Naive thymus-derived CD8-positive, alpha-beta T cell (primary cell): ENCODE data around the gene PRKCQ. TPM values are rescaled to one million over a fixed set of nuclear protein-coding genes. Genes with fewer than 3 reads are reported as not detected.
"Not testable (repeated sequence)": the region's sequence is repeated elsewhere in the genome, so short reads cannot be mapped to it uniquely, and the experiment has no call there.

Source experiments
- ATAC-seq, 2 donors: fragments of 150-1000 bp; cut with Tn5 transposase in 1 of 2; sonication (Bioruptor Pico), chemical (Tn5 transposase) in 1 of 2; 1 replicate in 1 of 2; 2 replicates in 1 of 2; pipeline ENCODE4 v1.10.0; 2021; ENCODE audit warnings: mild to moderate bottlenecking in 2 of 2, moderate library complexity in 2 of 2
- POLR2A ChIA-PET: fragments of 350-600 bp; sonication (Branson Sonifier 250); formaldehyde crosslinking; loops from one replicate; lab custom pipeline; 2021; ENCODE audit warnings: antibody characterized with exemption; lab: Charles Lee
- DNase-seq, 10 donors: peaks; one replicate each; pipeline versions ENCODE4 v3.0.0 to v3.0.0-alpha.2; 2020 to 2022
- H3K27ac Mint-ChIP-seq, 10 donors: one replicate each; pipeline ENCODE4 v1.8.0; 2020 to 2022; ENCODE audit warnings: mild to moderate bottlenecking in 10 of 10, mixed read lengths in 10 of 10, moderate library complexity in 4 of 10, inconsistent platforms in 1 of 10
- H3K27me3 Mint-ChIP-seq, 5 donors: one replicate each; pipeline ENCODE4 v1.8.0; 2021 to 2022; ENCODE audit warnings: mixed read lengths in 5 of 5
- H3K36me3 Mint-ChIP-seq, 3 donors: one replicate each; pipeline ENCODE4 v1.8.0; 2020 to 2022; ENCODE audit warnings: mixed read lengths in 3 of 3, mild to moderate bottlenecking in 2 of 3, inconsistent platforms in 1 of 3
- H3K4me1 Mint-ChIP-seq, 4 donors: one replicate each; pipeline ENCODE4 v1.8.0; 2021 to 2022; ENCODE audit warnings: mixed read lengths in 4 of 4
- H3K4me3 Mint-ChIP-seq, 10 donors: one replicate each; pipeline ENCODE4 v1.8.0; 2020 to 2022; ENCODE audit warnings: mild to moderate bottlenecking in 10 of 10, mixed read lengths in 10 of 10, moderate library complexity in 6 of 10, inconsistent platforms in 1 of 10
- H3K9me3 Mint-ChIP-seq, 9 donors: one replicate each; pipeline ENCODE4 v1.8.0; 2020 to 2022; ENCODE audit warnings: mixed read lengths in 9 of 9, mild to moderate bottlenecking in 3 of 9, inconsistent platforms in 1 of 9, moderate library complexity in 1 of 9
- polyA plus RNA-seq, 3 donors: library from polyadenylated mRNA; unstranded; fragments of 300-500 nt; fragmentation: Illumina TruSeq; gene quantifications; one replicate each; pipeline ENCODE4 v1.2.3, GENCODE V29; 2021
- total RNA-seq, 8 experiments: library from RNA in 2 of 8; stranded (reverse) in 2 of 8; gene quantifications; one replicate each; pipeline ENCODE4 v1.2.3 and lab custom pipeline; 2021 to 2026

The PRKCQ gene
- total and polyA plus RNA-seq, 5 experiments from 2014 or later: 30.9 to 60.0 (median 51.6) TPM

DNA sequence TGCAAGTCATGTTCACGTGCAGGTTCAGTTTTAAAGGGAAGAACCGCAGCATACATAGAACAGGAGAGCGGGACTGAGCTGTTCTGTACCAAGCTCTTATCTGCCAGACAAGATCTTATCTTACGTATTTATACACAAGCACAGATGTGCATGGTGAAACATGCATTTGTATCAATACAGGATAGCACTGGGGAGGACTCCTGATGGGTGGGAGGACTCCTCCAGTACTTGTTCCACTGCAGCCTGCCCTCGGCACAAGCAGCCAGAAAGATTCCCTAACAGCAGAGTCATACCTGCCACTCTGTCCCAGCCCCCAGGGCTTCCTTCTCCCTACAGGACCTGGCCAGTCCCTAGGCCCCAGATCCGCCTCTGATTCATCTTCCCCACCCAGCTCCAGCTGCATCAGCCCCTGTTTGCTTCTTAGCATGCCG, 13.2 kb upstream of the PRKCQ start:
- Mint-ChIP-seq H3K36me3 (peaks cover 0 to 34% (median 32%) of the 10 kb centered on the region in 3 donors), H3K27me3 (no peaks in the 10 kb centered on the region), H3K9me3 (no peaks in the 10 kb centered on the region), H3K27ac (peak overlapping the region; percentile 96 to 99 (median 98)), H3K4me3 (peak overlapping the region; percentile 49 to 90 (median 79)), H3K4me1 (peaks cover 41 to 94% (median 92%) of the 10 kb centered on the region in 4 donors)
- ATAC-seq: peak; percentile 30 to 43
- DNase-seq: peak in 3 of 10 donors; percentile 32 to 42 (median 40)
- POLR2A ChIA-PET: interaction anchor here (1.0 to 15.7 kb wide), 9 partner anchors 8 to 98 kb away, joined by 3 to 350 read pairs (median 5); partner anchors contain the start of gene PRKCQ

- no peaks in the 10 kb centered on the region for H3K9me3 Mint-ChIP-seq
- ATAC-seq (peak; percentile 59 to 70), DNase-seq (peak in 4 of 10 donors; percentile 37 to 83 (median 74))
- H3K27me3 Mint-ChIP-seq: no peaks in the 10 kb centered on the region
- H3K4me3 Mint-ChIP-seq: peak overlapping the region; percentile 49 to 90 (median 79)
- peaks cover 0 to 35% (median 33%) of the 10 kb centered on the region in 3 donors for H3K36me3 Mint-ChIP-seq
- H3K4me1 Mint-ChIP-seq: peaks cover 32 to 91% (median 90%) of the 10 kb centered on the region in 4 donors
- peak overlapping the region; percentile 96 to 99 (median 98) for H3K27ac Mint-ChIP-seq
- POLR2A ChIA-PET: interaction anchor here (1.3 to 15.7 kb wide), 5 partner anchors 10 to 61 kb away, joined by 3 to 350 read pairs (median 8); partner anchors contain the start of gene PRKCQ
These were observed 12.0 kb upstream of the PRKCQ start for GRCh38 chr10:6592080-6592479.

DNA sequence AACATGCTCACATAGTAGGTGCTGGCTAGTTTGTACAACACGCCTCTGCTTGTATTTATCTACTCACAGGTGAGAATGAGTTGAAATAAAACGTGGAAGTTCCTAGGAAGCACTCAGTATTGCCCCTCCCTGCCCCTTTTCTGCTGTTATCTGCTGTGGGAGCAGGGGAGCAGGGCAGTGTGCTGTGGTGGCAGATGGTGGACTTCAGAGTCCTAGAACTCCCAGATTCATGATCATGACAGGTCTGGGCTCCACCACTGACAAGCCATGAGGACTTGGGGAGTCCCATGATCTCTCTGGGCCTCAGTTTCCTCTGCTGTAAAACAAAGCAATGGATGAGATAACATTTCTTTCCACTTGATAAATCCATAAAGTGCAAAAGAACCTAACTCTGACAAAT, 11.6 kb upstream of the PRKCQ start:
- H3K4me3 Mint-ChIP-seq: peak overlapping the region; percentile 49 to 90 (median 79)
- peak overlapping the region; percentile 96 to 99 (median 98) for H3K27ac Mint-ChIP-seq
- H3K27me3 Mint-ChIP-seq: no peaks in the 10 kb centered on the region
- ATAC-seq (peak; percentile 22), DNase-seq (peak in 1 of 10 donors; percentile 28)
- POLR2A ChIA-PET: interaction anchor here (0.9 to 15.7 kb wide), 6 partner anchors 9 to 61 kb away, joined by 3 to 350 read pairs (median 5); partner anchors contain the start of gene PRKCQ
- H3K9me3 Mint-ChIP-seq: no peaks in the 10 kb centered on the region
- H3K36me3 Mint-ChIP-seq: peaks cover under 1 to 36% (median 31%) of the 10 kb centered on the region in 3 donors
- H3K4me1 Mint-ChIP-seq: peaks cover 32 to 91% (median 89%) of the 10 kb centered on the region in 4 donors

DNA sequence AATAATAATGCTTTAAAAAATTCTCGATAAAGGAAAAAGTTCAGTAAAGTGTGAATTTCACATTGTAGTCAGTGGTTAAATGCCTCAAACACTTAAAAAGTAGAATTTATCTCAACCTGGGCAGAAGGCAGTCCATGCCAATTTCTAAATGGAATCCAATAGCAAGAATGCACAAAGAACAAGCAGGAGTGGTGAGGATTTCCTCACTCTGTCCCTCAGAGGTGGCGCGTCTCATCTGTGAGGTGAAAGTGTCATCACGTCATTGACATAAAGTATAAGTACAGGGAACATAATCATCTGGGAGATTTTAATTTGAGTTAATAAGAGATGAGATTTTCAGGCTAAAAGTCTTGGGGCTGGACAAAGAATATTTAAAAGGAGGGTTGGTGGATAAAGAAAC, 10.0 kb upstream of the PRKCQ start:
- H3K4me3 Mint-ChIP-seq: peak overlapping the region; percentile 4 to 90 (median 78)
- H3K27ac Mint-ChIP-seq: peak overlapping the region; percentile 96 to 99 (median 98)
- POLR2A ChIA-PET: interaction anchor here (1.0 to 15.7 kb wide), 4 partner anchors 8 to 12 kb away, joined by 3 to 350 read pairs (median 14); partner anchors contain the start of gene PRKCQ
- H3K27me3 Mint-ChIP-seq: no peaks in the 10 kb centered on the region
- H3K36me3 Mint-ChIP-seq: peaks cover 13 to 50% (median 46%) of the 10 kb centered on the region in 3 donors
- no peaks in the 10 kb centered on the region for H3K9me3 Mint-ChIP-seq
- DNase-seq (no peak), ATAC-seq (no peak)
- H3K4me1 Mint-ChIP-seq: peaks cover 38 to 96% (median 87%) of the 10 kb centered on the region in 4 donors

DNA sequence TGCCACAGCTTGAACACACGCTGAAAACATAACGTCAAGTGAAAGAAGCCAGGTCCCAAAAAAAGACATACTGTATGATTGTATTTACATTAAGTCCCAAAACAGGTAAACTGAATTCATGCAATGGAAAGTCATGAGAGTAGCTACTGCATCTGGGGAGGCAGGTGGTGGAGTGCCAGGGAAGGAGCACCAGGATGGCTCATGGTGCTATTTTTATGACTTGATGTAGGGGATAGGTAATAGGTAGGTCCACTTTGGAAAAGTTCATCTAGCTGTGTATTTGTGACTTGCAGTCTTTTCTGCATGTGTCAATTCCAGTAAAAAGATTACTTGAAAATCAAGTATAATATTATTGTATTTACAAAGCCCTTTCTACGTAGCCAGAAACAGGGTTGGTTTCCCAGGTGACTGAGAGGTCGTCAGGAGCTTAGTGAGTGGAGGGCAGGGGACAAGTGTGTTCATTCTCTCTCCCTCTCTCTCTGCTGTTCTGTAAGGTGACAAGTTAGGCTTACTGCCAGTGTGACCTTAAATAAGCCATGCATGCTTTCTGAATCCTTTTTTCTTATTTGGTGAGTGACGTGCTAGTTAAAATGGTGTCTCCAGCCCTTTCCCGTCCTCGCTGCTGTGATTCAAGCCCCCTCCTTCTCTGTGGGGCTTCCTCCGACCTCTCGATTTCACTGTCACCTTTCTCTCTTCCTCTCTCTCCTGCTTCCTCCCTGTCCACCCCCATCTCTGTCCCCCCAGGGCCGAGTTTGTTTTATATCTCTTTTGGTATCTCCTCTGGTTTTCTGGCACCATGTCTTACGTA, 9.4 kb upstream of the PRKCQ start:
- H3K27me3 Mint-ChIP-seq: no peaks in the 10 kb centered on the region
- H3K4me3 Mint-ChIP-seq: peak overlapping the region; percentile 12 to 90 (median 78)
- H3K27ac Mint-ChIP-seq: peak overlapping the region; percentile 96 to 99 (median 98)
- DNase-seq (peak in 1 of 10 donors; percentile 21), ATAC-seq (peak in 1 of 2 donors; percentile 14)
- H3K9me3 Mint-ChIP-seq: no peaks in the 10 kb centered on the region
- H3K36me3 Mint-ChIP-seq: peaks cover 19 to 54% (median 49%) of the 10 kb centered on the region in 3 donors
- POLR2A ChIA-PET: interaction anchor here (0.9 to 4.3 kb wide), 6 partner anchors 8 to 59 kb away, joined by 3 to 26 read pairs (median 4); partner anchors contain the start of gene PRKCQ
- H3K4me1 Mint-ChIP-seq: peaks cover 37 to 95% (median 86%) of the 10 kb centered on the region in 4 donors

DNA sequence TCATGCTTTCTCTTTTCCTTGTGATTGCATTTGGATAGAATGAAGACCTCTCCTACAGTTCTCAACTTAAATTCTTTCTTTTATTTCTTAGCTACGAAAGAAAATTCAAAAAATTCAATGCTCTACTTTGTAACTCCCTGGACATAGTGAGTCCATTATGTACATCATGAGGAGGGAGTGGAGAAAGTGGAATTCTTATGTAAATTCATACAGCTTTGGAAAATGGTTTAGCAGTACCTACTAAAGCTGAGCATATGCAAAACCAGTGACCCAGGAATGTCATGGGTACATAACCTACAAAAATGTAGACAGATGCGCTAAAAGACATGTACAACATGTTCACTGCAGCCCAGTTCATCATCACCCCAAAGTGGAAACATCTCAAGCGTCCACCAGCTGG, 8.8 kb upstream of the PRKCQ start:
- peak overlapping the region; percentile 96 to 99 (median 98) for H3K27ac Mint-ChIP-seq
- ATAC-seq: no peak
- DNase-seq: no peak
- no peaks in the 10 kb centered on the region for H3K27me3 Mint-ChIP-seq
- POLR2A ChIA-PET: interaction anchor here (0.9 to 4.3 kb wide), 7 partner anchors 8 to 95 kb away, joined by 3 to 26 read pairs (median 3); partner anchors contain the start of gene PRKCQ
- peak overlapping the region; percentile 41 to 90 (median 78) for H3K4me3 Mint-ChIP-seq
- peaks cover 36 to 89% (median 82%) of the 10 kb centered on the region in 4 donors for H3K4me1 Mint-ChIP-seq
- peaks cover 22 to 58% (median 53%) of the 10 kb centered on the region in 3 donors for H3K36me3 Mint-ChIP-seq
- no peaks in the 10 kb centered on the region for H3K9me3 Mint-ChIP-seq

DNA sequence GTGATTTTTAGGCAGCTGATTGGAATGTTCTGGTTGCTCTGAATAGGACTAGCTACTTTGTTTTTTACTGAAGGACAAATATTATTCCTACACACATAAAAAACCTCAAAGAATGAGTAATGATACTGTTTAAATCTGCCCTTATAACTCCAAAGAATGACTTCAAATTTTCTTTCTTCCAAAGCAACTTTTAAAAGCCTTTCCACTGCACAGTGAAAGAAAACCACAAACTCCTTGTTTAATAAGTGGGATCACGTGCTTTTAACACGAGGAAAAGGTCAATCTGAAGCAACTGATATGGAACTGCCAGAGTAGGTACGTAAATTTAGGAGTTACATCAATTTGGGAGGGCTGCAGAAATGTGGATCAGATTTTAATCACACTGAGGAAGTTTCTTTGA, 8.0 kb upstream of the PRKCQ start:
- H3K27ac Mint-ChIP-seq: peak overlapping the region; percentile 87 to 99 (median 98)
- H3K27me3 Mint-ChIP-seq: no peaks in the 10 kb centered on the region
- ATAC-seq: no peak
- H3K4me1 Mint-ChIP-seq: peaks cover 33 to 88% (median 82%) of the 10 kb centered on the region in 4 donors
- H3K4me3 Mint-ChIP-seq: peak overlapping the region; percentile 40 to 90 (median 78)
- no peak for DNase-seq
- POLR2A ChIA-PET: interaction anchor here (1.2 to 4.3 kb wide), 4 partner anchors 8 to 95 kb away, joined by 3 to 26 read pairs (median 15); partner anchors contain the start of gene PRKCQ
- peaks cover 27 to 66% (median 58%) of the 10 kb centered on the region in 3 donors for H3K36me3 Mint-ChIP-seq
- H3K9me3 Mint-ChIP-seq: no peaks in the 10 kb centered on the region

GRCh38 chr10:6586501-6586900, 6.4 kb upstream of the PRKCQ start:
- H3K36me3 Mint-ChIP-seq: peaks cover 29 to 74% (median 63%) of the 10 kb centered on the region in 3 donors
- POLR2A ChIA-PET: interaction anchor here (0.6 to 4.3 kb wide), 8 partner anchors 8 to 435 kb away, joined by 3 to 25 read pairs (median 4); no protein-coding TSS in a partner anchor
- DNase-seq: peak in 1 of 10 donors; percentile 38
- ATAC-seq: peak; percentile 34 to 57
- peaks cover 42 to 88% (median 82%) of the 10 kb centered on the region in 4 donors for H3K4me1 Mint-ChIP-seq
- peak overlapping the region; percentile 90 to 97 (median 94) for H3K4me3 Mint-ChIP-seq
- H3K9me3 Mint-ChIP-seq: no peaks in the 10 kb centered on the region
- H3K27me3 Mint-ChIP-seq: no peaks in the 10 kb centered on the region
- H3K27ac Mint-ChIP-seq: peak overlapping the region; percentile 94 to 99 (median 96)

- H3K27me3 Mint-ChIP-seq: peaks cover 0 to 5% (median 0%) of the 10 kb centered on the region in 5 donors
- ATAC-seq (peak; percentile 29 to 48), DNase-seq (peak in 8 of 10 donors; percentile 53 to 78 (median 68))
- H3K4me3 Mint-ChIP-seq: peak overlapping the region; percentile 90 to 97 (median 94)
- peaks cover 29 to 69% (median 58%) of the 10 kb centered on the region in 4 donors for H3K4me1 Mint-ChIP-seq
- peak overlapping the region; percentile 94 to 99 (median 97) for H3K27ac Mint-ChIP-seq
- H3K9me3 Mint-ChIP-seq: no peaks in the 10 kb centered on the region
- POLR2A ChIA-PET: interaction anchor here (0.8 to 9.0 kb wide), 4 partner anchors 15 to 53 kb away, joined by 3 to 350 read pairs (median 4); no protein-coding TSS in a partner anchor
- H3K36me3 Mint-ChIP-seq: peaks cover 29 to 55% (median 41%) of the 10 kb centered on the region in 3 donors
These were observed 3.4 kb upstream of the PRKCQ start for GRCh38 chr10:6583447-6583846.

DNA sequence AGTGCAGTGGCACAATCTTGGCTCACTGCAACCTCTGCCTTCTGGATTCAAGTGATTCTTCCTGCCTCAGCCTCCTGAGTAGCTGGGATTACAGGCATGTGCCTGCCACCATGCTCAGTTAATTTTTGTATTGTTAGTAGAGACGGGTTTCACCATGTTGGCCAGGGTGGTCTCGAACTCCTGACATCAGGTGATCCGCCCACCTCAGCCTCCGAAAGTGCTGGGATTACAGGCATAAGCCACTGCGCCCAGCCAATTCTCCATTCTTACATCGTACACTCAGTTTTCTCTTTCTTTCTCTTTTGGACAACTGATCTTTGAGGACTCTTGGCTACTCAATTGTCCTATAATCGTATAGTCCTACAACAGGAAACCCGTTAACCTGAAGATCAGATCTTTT, 2.8 kb upstream of the PRKCQ start:
- not testable (repeated sequence) for DNase-seq, ATAC-seq, H3K27me3 Mint-ChIP-seq, H3K9me3 Mint-ChIP-seq
- POLR2A ChIA-PET: interaction anchor here (1.0 to 9.0 kb wide), 4 partner anchors 15 to 53 kb away, joined by 3 to 350 read pairs (median 6); no protein-coding TSS in a partner anchor
- H3K27ac Mint-ChIP-seq: peak overlapping the region; percentile 94 to 99 (median 97)
- H3K4me3 Mint-ChIP-seq: peak overlapping the region; percentile 90 to 97 (median 94)
- peaks cover 29 to 50% (median 37%) of the 10 kb centered on the region in 3 donors for H3K36me3 Mint-ChIP-seq
- peaks cover 33 to 69% (median 57%) of the 10 kb centered on the region in 4 donors for H3K4me1 Mint-ChIP-seq

DNA sequence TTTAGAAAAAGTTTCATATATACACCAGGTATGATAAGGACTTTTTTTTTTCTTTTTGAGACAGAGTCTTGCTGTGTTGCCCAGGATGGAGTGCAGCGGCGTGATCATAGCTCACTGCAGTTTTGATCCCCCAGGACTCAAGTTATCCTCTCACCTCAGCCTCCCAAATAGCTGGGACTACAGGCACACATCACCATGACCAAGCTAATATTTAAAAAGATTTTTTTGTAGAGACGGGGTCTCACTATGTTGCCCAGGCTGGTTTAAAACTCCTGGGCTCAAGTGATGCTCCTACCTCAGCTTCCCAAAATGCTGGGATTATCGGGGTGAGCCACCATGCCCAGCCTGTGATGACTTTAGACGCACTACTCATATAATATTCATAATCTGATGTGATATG, 2.2 kb upstream of the PRKCQ start:
- peak overlapping the region; percentile 94 to 99 (median 97) for H3K27ac Mint-ChIP-seq
- POLR2A ChIA-PET: interaction anchor here (0.6 to 9.0 kb wide), 7 partner anchors 10 to 109 kb away, joined by 3 to 350 read pairs (median 6); no protein-coding TSS in a partner anchor
- peaks cover 29 to 46% (median 37%) of the 10 kb centered on the region in 3 donors for H3K36me3 Mint-ChIP-seq
- DNase-seq: no peak
- peak overlapping the region; percentile 90 to 97 (median 94) for H3K4me3 Mint-ChIP-seq
- peaks cover 0 to 5% (median 0%) of the 10 kb centered on the region in 5 donors for H3K27me3 Mint-ChIP-seq
- H3K4me1 Mint-ChIP-seq: peaks cover 34 to 70% (median 56%) of the 10 kb centered on the region in 4 donors
- no peak for ATAC-seq
- H3K9me3 Mint-ChIP-seq: no peaks in the 10 kb centered on the region
